ENCODE data around the gene IL4. TPM values are rescaled to one million over a fixed set of nuclear protein-coding genes. Genes with fewer than 3 reads are reported as not detected.

The IL4 gene
- total RNA-seq, 1 experiment from 2014 or later, result not detected

- Mint-ChIP-seq H3K9me3 (no peaks in the 10 kb centered on the region), H3K4me1 (peaks cover 18% of the 10 kb centered on the region), H3K27me3 (ENCODE audit: low read depth) (no peaks in the 10 kb centered on the region), H3K4me3 (no peak overlapping the region), H3K36me3 (peaks cover 34% of the 10 kb centered on the region), H3K27ac (no peak overlapping the region)
- ChIA-PET CTCF (no interaction called here), POLR2A (no interaction called here)
- TF ChIP-seq FOXJ3 (CRISPR knock-in tag; IDR thresholded peaks at IDR 0.05; ENCODE audit: borderline replicate concordance), result no peak
- no peak for TF ChIP-seq ATF3 (CRISPR knock-in tag; conservative IDR thresholded peaks at IDR 0.05)
- TF ChIP-seq SOX15 (CRISPR knock-in tag; IDR thresholded peaks at IDR 0.05), result no peak
- TF ChIP-seq IRF2 (CRISPR knock-in tag; IDR thresholded peaks at IDR 0.05; ENCODE audit: borderline replicate concordance, low read depth), result no peak
- TF ChIP-seq ZNF671 (CRISPR knock-in tag; IDR thresholded peaks at IDR 0.05), result no peak
- TF ChIP-seq IRF1 (CRISPR knock-in tag; IDR thresholded peaks at IDR 0.05), result no peak
- no peak for TF ChIP-seq NFATC4 (CRISPR knock-in tag; IDR thresholded peaks at IDR 0.05)
- no peak for TF ChIP-seq E2F1 (CRISPR knock-in tag; IDR thresholded peaks at IDR 0.05)
- no peak for TF ChIP-seq FOXP1 (CRISPR knock-in tag; IDR thresholded peaks at IDR 0.05; ENCODE audit: borderline replicate concordance)
- ATAC-seq (no peak), DNase-seq (ENCODE audit: low spot score) (no peak)
These were observed 31.9 kb upstream of the IL4 start for GRCh38 chr5:132641841-132642240.

- DNase-seq (ENCODE audit: low spot score) (no peak), ATAC-seq (peak; percentile 55)
- ChIA-PET CTCF (interaction anchor here (1.1 to 1.3 kb wide), 2 partner anchors 33 to 176 kb away, joined by 3 to 4 read pairs; no protein-coding TSS in a partner anchor), POLR2A (no interaction called here)
- Mint-ChIP-seq H3K4me1 (peaks cover 18% of the 10 kb centered on the region), H3K27me3 (ENCODE audit: low read depth) (peaks cover 2% of the 10 kb centered on the region; the same call in 1 of the 2 replicates), H3K9me3 (peaks cover 16% of the 10 kb centered on the region), H3K36me3 (peaks cover 24% of the 10 kb centered on the region), H3K27ac (peak overlapping the region; percentile 52; the same call in 1 of the 2 replicates), H3K4me3 (peak overlapping the region; percentile 5; the same call in 1 of the 2 replicates)
- no peak for TF ChIP-seq SMAD3 (CRISPR knock-in tag; IDR thresholded peaks at IDR 0.05; ENCODE audit: borderline replicate concordance)
- no peak for TF ChIP-seq ZNF263 (CRISPR knock-in tag; IDR thresholded peaks at IDR 0.05; ENCODE audit: low read depth)
- no peak for TF ChIP-seq GTF2I (CRISPR knock-in tag; conservative IDR thresholded peaks at IDR 0.05)
- TF ChIP-seq MLX (CRISPR knock-in tag; IDR thresholded peaks at IDR 0.05), result no peak
- TF ChIP-seq AFF4 (CRISPR knock-in tag; IDR thresholded peaks at IDR 0.05; ENCODE audit: borderline replicate concordance), result no peak
- TF ChIP-seq IRF2 (CRISPR knock-in tag; IDR thresholded peaks at IDR 0.05; ENCODE audit: borderline replicate concordance, low read depth), result no peak
- TF ChIP-seq ZNF423 (CRISPR knock-in tag; IDR thresholded peaks at IDR 0.05), result no peak
- TF ChIP-seq CREB1 (CRISPR knock-in tag; IDR thresholded peaks at IDR 0.05), result no peak
- TF ChIP-seq PREB (CRISPR knock-in tag; IDR thresholded peaks at IDR 0.05; ENCODE audit: borderline replicate concordance), result no peak
- TF ChIP-seq ATF1 (CRISPR knock-in tag; IDR thresholded peaks at IDR 0.05), result no peak
- TF ChIP-seq FOXK1 (CRISPR knock-in tag; IDR thresholded peaks at IDR 0.05), result no peak
- no peak for TF ChIP-seq ZNF281 (CRISPR knock-in tag; IDR thresholded peaks at IDR 0.05)
- TF ChIP-seq E2F5 (CRISPR knock-in tag; IDR thresholded peaks at IDR 0.05), result no peak
- TF ChIP-seq JAZF1 (CRISPR knock-in tag; IDR thresholded peaks at IDR 0.05), result no peak
These were observed 29.6 kb upstream of the IL4 start for GRCh38 chr5:132644177-132644576.

Data from WTC11 (cell line).